A549 (cell line): ENCODE data around the gene ABHD6.

ENCODE experiments used
- TF ChIP-seq, protein P1 (sequence below): fragments of 450-650 bp; IDR thresholded peaks from 2 replicates; pipeline ENCODE4 v1.6.1; 2014; ENCODE audit warnings: antibody characterized with exemption
- TF ChIP-seq, protein P2 (sequence below): fragments of >200 bp; sonication (Bioruptor Twin); formaldehyde crosslinking; IDR thresholded peaks from 3 replicates; pipeline ENCODE4 v1.5.1; 2016

DNA sequence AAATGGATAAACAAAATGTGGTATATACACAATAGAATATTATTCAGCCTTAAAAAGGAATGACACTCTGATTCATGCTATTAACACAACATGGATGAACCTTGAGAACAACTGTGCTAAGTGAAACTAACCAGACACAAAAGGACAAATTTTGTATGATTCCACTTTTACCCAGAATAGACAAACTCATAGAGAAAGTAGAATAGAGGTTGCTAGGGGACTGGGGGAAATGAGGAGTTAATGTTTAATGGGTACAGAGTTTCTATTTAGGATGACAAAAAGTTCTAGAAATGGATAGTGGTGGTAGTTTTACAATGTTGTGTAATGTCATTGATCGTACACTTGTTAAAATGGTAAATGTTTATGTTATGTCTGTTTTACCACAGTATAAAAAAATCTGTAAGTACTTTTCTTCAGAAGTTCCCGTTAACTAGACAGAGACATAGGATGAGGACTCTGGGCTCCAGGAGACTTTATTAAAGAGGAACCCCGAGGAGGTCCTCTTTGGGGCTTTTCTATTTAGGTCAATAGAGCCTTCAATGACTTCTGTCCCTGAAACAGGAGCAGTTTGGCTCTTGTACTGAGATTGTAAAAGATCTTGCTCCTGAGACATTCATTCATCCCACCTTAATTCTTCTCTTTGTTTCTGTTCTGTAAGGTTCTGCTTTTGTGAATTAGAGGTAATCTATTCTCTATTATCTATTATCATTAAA lies 24.5 kb downstream of the ABHD6 start:
- TF ChIP-seq, protein P1, sequence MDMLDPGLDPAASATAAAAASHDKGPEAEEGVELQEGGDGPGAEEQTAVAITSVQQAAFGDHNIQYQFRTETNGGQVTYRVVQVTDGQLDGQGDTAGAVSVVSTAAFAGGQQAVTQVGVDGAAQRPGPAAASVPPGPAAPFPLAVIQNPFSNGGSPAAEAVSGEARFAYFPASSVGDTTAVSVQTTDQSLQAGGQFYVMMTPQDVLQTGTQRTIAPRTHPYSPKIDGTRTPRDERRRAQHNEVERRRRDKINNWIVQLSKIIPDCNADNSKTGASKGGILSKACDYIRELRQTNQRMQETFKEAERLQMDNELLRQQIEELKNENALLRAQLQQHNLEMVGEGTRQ, result no peak
- TF ChIP-seq, protein P2, sequence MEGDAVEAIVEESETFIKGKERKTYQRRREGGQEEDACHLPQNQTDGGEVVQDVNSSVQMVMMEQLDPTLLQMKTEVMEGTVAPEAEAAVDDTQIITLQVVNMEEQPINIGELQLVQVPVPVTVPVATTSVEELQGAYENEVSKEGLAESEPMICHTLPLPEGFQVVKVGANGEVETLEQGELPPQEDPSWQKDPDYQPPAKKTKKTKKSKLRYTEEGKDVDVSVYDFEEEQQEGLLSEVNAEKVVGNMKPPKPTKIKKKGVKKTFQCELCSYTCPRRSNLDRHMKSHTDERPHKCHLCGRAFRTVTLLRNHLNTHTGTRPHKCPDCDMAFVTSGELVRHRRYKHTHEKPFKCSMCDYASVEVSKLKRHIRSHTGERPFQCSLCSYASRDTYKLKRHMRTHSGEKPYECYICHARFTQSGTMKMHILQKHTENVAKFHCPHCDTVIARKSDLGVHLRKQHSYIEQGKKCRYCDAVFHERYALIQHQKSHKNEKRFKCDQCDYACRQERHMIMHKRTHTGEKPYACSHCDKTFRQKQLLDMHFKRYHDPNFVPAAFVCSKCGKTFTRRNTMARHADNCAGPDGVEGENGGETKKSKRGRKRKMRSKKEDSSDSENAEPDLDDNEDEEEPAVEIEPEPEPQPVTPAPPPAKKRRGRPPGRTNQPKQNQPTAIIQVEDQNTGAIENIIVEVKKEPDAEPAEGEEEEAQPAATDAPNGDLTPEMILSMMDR, result no peak
